ENCODE measurements around the gene CCDC197. TPM values are rescaled to one million over a fixed set of nuclear protein-coding genes. Genes with fewer than 3 reads are reported as not detected.

CCDC197 gene
- total and polyA plus RNA-seq, 3 donors from 2014 or later: 5.6 to 31.0 (median 20.7) TPM

DNA sequence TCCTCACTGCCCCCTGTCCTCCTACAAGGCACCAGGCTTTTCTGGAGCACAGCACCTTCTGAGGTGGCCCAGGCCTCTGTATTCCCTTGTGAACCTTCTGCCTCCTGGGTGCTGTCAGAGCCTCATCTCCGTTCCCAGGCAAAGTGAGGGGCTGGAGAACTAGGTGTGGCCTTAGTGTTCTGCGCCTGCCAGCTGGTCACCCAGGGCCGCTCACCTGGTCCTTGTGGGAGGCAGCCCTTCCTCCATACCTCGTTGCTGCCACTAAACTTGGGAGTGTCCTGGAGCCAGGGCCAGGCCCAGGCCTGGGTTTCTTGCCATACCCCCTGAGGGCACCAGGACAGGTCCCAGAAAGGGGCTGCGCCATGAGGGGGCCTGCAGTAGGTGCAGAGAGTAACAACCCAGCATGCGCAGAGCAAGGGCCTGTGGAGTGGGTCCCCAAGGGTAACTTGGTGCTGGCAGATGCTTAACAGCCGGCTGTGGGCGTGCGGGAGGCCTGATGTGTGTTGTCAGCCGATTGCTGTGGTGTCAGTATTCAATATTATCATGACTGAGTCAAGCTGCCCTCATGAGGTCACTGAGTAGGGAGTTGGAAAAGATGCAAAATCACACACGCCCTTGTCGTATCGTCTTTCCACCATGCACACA, 46.1 kb downstream of the CCDC197 start:
- no peaks in the 10 kb centered on the region for H3K9me3 ChIP-seq
- intact Hi-C loops (cut with DNase I; ENCODE audit: low total_unique reads): no loop called here
- H3K4me3 ChIP-seq: no peak overlapping the region
- TF ChIP-seq POLR2A (IDR thresholded peaks at IDR 0.05) (no peak), CTCF (IDR thresholded peaks at IDR 0.05) (no peak)
- peaks cover 18% of the 10 kb centered on the region for H3K4me1 ChIP-seq
- no peaks in the 10 kb centered on the region for H3K27me3 ChIP-seq
- no peak for DNase-seq
- WGBS, 2 donors: 81 to 88% methylated on average over 10 to 13 of the region's 13 CpGs
- H3K27ac ChIP-seq: no peak overlapping the region
- no peaks in the 10 kb centered on the region for H3K36me3 ChIP-seq (ENCODE audit: low read depth, missing control alignments)

DNA sequence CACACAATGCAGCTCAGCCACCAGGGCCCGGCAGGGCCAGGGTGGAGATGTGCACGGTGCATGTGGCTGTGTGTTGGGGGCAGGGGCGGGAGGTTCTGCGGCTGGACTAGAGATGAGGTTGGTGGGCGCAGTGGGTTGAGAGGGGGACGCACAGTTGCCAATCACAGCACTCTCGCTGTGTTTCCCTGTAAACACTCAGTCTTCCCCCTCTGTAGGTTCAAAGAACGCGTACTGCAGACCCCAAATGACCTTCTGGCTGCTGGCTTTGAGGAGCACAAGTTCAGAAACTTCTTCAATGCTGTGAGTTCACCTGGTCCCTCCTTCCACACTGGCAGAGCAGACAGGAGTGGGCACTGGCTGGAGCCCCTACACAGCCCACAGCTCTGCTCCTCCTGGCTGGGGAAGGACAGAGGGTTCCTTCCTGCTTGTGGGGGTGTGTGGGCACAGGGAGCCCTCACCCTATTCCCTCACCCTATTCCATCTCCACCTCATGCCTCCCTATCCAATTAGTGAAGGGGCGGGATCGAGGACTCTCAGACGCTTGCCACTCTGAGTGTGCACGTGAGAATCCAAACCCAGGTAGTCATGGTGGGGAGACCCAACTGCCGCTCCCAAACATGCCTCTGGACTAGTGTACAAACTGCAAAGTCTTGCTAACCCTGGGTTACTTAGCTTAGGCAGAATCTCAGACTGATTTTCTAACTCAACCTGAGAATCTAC, 46.8 kb downstream of the CCDC197 start:
- no peak for TF ChIP-seq CTCF (IDR thresholded peaks at IDR 0.05)
- TF ChIP-seq POLR2A (IDR thresholded peaks at IDR 0.05): no peak
- Histone ChIP-seq H3K4me1 (peaks cover 18% of the 10 kb centered on the region), H3K27me3 (no peaks in the 10 kb centered on the region), H3K9me3 (no peaks in the 10 kb centered on the region), H3K36me3 (ENCODE audit: low read depth, missing control alignments) (no peaks in the 10 kb centered on the region), H3K27ac (no peak overlapping the region), H3K4me3 (no peak overlapping the region)
- intact Hi-C loops (cut with DNase I; ENCODE audit: low total_unique reads): no loop called here
- 89 to 94% methylated on average over 14 of the region's 14 CpGs for WGBS, 2 donors
- DNase-seq: no peak

DNA sequence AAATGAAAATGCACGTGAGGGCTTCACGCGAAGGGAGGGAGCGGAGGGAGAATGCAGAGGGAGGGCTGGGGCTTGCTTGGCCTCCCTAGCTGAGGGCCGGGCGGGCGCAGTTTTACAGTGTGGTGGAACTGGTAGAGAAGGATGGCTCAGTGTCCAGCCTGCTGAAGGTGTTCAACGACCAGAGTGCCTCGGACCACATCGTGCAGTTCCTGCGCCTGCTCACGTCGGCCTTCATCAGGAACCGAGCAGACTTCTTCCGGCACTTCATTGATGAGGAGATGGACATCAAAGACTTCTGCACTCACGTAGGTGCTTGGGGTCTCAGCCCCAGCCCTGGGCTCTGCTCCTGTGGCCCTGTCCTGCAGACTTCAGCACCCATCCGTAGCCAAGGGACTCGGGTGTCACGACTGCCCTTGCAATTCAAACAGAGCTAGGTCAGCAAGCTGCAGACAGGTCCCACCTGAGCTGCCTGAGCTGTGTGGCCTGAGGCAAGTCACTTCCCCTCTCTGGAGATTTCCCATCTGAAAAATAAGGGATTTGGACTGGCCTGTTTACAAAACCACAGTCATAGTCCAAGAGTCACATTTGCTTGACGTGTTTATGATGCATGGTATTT, 47.5 kb downstream of the CCDC197 start:
- H3K4me3 ChIP-seq: no peak overlapping the region
- no peaks in the 10 kb centered on the region for H3K36me3 ChIP-seq (ENCODE audit: low read depth, missing control alignments)
- intact Hi-C loops (cut with DNase I; ENCODE audit: low total_unique reads): no loop called here
- no peaks in the 10 kb centered on the region for H3K27me3 ChIP-seq
- 86 to 92% methylated on average over 17 to 20 of the region's 20 CpGs for WGBS, 2 donors
- TF ChIP-seq CTCF (IDR thresholded peaks at IDR 0.05): no peak
- no peak for TF ChIP-seq POLR2A (IDR thresholded peaks at IDR 0.05)
- H3K4me1 ChIP-seq: peaks cover 18% of the 10 kb centered on the region
- no peak for DNase-seq
- H3K27ac ChIP-seq: no peak overlapping the region
- no peaks in the 10 kb centered on the region for H3K9me3 ChIP-seq

- Histone ChIP-seq H3K36me3 (ENCODE audit: low read depth, missing control alignments) (no peaks in the 10 kb centered on the region), H3K4me3 (no peak overlapping the region), H3K27me3 (no peaks in the 10 kb centered on the region), H3K27ac (no peak overlapping the region), H3K4me1 (peaks cover 18% of the 10 kb centered on the region), H3K9me3 (no peaks in the 10 kb centered on the region)
- TF ChIP-seq POLR2A (IDR thresholded peaks at IDR 0.05): no peak
- TF ChIP-seq CTCF (IDR thresholded peaks at IDR 0.05): no peak
- no peak for DNase-seq
- intact Hi-C loops (cut with DNase I; ENCODE audit: low total_unique reads): no loop called here
- 86 to 89% methylated on average over 8 of the region's 8 CpGs for WGBS, 2 donors
Observed at GRCh38 chr14:94045101-94045500, 48.0 kb downstream of the CCDC197 start.

Data from testis (tissue), 3 donors.